A673 (cell line): ENCODE results near the gene BABAM2. TPM values are rescaled to one million over a fixed set of nuclear protein-coding genes. Genes with fewer than 3 reads are reported as not detected.

Experiments used
- BruUV-seq: library from RNA; stranded (reverse); fragments of 400-500 nt; replicated peaks from 2 replicates; lab custom pipeline; 2021; lab: Mats Ljungman, UMichigan
- CTCF ChIA-PET: fragments of 300-600 bp; sonication (Branson Sonifier 250); formaldehyde crosslinking; loops from one replicate; lab custom pipeline; 2022; ENCODE audit warnings: antibody characterized with exemption; lab: Charles Lee
- POLR2A ChIA-PET: fragments of 300-600 bp; sonication (Branson Sonifier 250); formaldehyde crosslinking; loops from one replicate; lab custom pipeline; 2022; ENCODE audit warnings: antibody characterized with exemption; ENCODE audit not compliant: low non-redundant PET; lab: Charles Lee
- DNase-seq: peaks from one replicate; pipeline ENCODE4 v3.0.0-alpha.2; 2015; ENCODE audit warnings: low spot score
- H3K27ac ChIP-seq: fragments of 200-600 bp; sonication (generic); 2 replicates; pipeline ENCODE4 v1.5.1; 2016; ENCODE audit warnings: mixed run types, low read depth, mild to moderate bottlenecking, mixed read lengths, antibody characterized with exemption, low read length; ENCODE audit not compliant: poor library complexity, severe bottlenecking
- H3K27me3 ChIP-seq: fragments of 200-600 bp; sonication (generic); replicated peaks from 2 replicates; pipeline ENCODE4 v1.6.1; 2017; ENCODE audit warnings: mixed run types, low read depth, mild to moderate bottlenecking, mixed read lengths, antibody characterized with exemption, low read length; ENCODE audit not compliant: insufficient read depth, poor library complexity
- H3K36me3 ChIP-seq: fragments of 200-600 bp; sonication (generic); 2 replicates; pipeline ENCODE4 v1.6.1; 2016; ENCODE audit warnings: mixed run types, mild to moderate bottlenecking, mixed read lengths, antibody characterized with exemption, low read length; ENCODE audit not compliant: insufficient read depth, poor library complexity, severe bottlenecking
- H3K4me1 ChIP-seq: fragments of 200-600 bp; sonication (generic); 2 replicates; pipeline ENCODE4 v1.6.1; 2017; ENCODE audit warnings: mixed run types, mild to moderate bottlenecking, mixed read lengths, antibody characterized with exemption, low read length; ENCODE audit not compliant: insufficient read depth, poor library complexity, severe bottlenecking
- H3K4me3 ChIP-seq: fragments of 200-600 bp; sonication (generic); 2 replicates; pipeline ENCODE4 v1.5.1; 2016; ENCODE audit warnings: low read depth, mixed run types, mild to moderate bottlenecking, mixed read lengths, low read length; ENCODE audit not compliant: poor library complexity, severe bottlenecking
- H3K9me3 ChIP-seq: fragments of 200-600 bp; sonication (generic); 2 replicates; pipeline ENCODE4 v1.6.1; 2016; ENCODE audit warnings: mixed run types, low read depth, mild to moderate bottlenecking, mixed read lengths, antibody characterized with exemption, low read length; ENCODE audit not compliant: poor library complexity, severe bottlenecking
- EZH2 ChIP-seq: fragments of 200-600 bp; sonication (generic); IDR thresholded peaks from 2 replicates; pipeline ENCODE4 v1.6.1; 2017; ENCODE audit warnings: borderline replicate concordance, low read depth, mild to moderate bottlenecking, mixed read lengths, antibody characterized with exemption, low read length; ENCODE audit not compliant: poor library complexity, severe bottlenecking
- intact Hi-C: fragments of 100-400 bp; cut with micrococcal nuclease; formaldehyde crosslinking; loops from one replicate; pipeline ENCODE4 v1.10.0; 2022; ENCODE audit not compliant: unreplicated experiment
- total RNA-seq: library from RNA; stranded (reverse); gene quantifications from 2 replicates; pipeline ENCODE4 v1.2.3, GENCODE V29; 2021
- TF ChIP-seq, protein P1 (sequence below): fragments of 300-800, 200-600 bp; sonication (generic); conservative IDR thresholded peaks from 2 replicates; pipeline ENCODE4 v1.5.1; 2017; ENCODE audit warnings: low read depth, mild to moderate bottlenecking, antibody characterized with exemption, low read length, moderate library complexity, mixed read lengths

Gene BABAM2
- total RNA-seq, 1 experiment from 2014 or later, result 21.8 TPM

DNA sequence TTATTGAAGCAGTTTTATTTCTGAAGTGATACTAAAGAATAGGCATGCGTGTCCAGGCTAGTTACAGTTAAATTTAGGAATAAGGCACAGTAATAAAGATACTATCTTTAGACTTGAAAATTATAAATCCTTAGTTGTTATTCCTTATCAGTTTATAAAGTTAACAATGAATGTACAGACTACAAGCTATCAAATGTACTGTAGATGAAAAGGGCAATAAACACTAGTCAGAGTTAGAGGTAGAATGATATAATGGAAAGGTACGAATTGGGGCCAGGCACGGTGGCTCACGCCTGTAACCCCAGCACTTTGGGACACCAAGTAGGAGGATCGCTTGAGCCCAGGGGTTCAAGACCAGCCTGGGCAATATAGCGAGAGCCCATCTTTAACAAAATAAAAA, 4.2 kb upstream of the BABAM2 start:
- CTCF ChIA-PET, result no interaction called here
- peaks cover 3% of the 10 kb centered on the region for H3K9me3 ChIP-seq
- intact Hi-C loops, result loop anchor here (10.0 kb wide), 1 partner anchor 112 kb away; the partner anchor contains the start of gene MRPL33
- no peak overlapping the region for H3K27ac ChIP-seq
- H3K27me3 ChIP-seq, result no peaks in the 10 kb centered on the region
- BruUV-seq, result no TSS peak
- H3K4me3 ChIP-seq, result no peak overlapping the region
- no peak for DNase-seq
- POLR2A ChIA-PET, result no interaction called here
- H3K4me1 ChIP-seq, result peaks cover 16% of the 10 kb centered on the region
- H3K36me3 ChIP-seq, result no peaks in the 10 kb centered on the region
- TF ChIP-seq, protein P1, sequence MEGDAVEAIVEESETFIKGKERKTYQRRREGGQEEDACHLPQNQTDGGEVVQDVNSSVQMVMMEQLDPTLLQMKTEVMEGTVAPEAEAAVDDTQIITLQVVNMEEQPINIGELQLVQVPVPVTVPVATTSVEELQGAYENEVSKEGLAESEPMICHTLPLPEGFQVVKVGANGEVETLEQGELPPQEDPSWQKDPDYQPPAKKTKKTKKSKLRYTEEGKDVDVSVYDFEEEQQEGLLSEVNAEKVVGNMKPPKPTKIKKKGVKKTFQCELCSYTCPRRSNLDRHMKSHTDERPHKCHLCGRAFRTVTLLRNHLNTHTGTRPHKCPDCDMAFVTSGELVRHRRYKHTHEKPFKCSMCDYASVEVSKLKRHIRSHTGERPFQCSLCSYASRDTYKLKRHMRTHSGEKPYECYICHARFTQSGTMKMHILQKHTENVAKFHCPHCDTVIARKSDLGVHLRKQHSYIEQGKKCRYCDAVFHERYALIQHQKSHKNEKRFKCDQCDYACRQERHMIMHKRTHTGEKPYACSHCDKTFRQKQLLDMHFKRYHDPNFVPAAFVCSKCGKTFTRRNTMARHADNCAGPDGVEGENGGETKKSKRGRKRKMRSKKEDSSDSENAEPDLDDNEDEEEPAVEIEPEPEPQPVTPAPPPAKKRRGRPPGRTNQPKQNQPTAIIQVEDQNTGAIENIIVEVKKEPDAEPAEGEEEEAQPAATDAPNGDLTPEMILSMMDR, result no peak
- TF ChIP-seq EZH2, result no peak

DNA sequence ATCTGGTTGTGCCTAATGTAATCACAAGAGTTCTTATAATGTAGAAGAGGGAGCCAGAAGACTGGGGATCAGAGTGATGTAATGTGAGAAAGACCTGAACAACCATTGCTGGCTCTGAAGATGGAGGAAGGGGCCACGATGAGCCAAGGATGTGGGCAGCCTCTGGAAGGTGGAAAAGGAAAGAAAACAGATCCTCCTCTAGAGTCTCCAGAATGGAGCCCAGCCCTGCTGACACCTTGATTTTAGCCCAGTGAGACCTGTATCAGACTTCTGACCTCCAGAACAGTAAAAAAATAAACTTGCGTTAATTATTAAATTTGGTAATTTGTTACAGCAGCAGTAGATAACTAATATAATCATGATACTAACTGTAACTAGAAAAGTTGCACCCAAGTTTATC, 3.4 kb upstream of the BABAM2 start:
- H3K9me3 ChIP-seq, result peaks cover 3% of the 10 kb centered on the region
- H3K4me3 ChIP-seq, result no peak overlapping the region
- no peaks in the 10 kb centered on the region for H3K27me3 ChIP-seq
- ChIA-PET CTCF (no interaction called here), POLR2A (no interaction called here)
- no peaks in the 10 kb centered on the region for H3K36me3 ChIP-seq
- intact Hi-C loops, result loop anchor here (10.0 kb wide), 1 partner anchor 112 kb away; the partner anchor contains the start of gene MRPL33
- TF ChIP-seq, protein P1, result no peak
- TF ChIP-seq EZH2, result no peak
- peaks cover 18% of the 10 kb centered on the region for H3K4me1 ChIP-seq
- H3K27ac ChIP-seq, result no peak overlapping the region
- no TSS peak for BruUV-seq
- no peak for DNase-seq

DNA sequence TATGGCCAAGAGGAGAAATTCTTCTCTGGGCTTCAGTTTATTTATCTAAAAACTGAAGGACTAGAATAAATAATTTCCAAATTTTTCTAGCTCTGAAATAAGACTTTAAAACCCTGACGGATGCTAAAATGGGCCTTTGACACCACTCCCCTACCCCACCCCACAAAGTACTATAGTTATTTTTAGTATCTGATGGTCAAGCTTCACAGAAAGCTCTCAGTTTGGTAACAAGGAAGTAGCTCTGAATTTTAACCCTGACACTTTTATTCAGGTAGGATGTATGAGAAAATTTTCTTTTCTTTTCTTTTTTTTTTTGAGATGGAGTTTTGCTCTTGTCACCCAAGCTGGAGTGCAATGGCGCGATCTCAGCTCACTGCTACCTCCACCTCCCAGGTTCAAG, 2.7 kb upstream of the BABAM2 start:
- intact Hi-C loops, result loop anchor here (10.0 kb wide), 1 partner anchor 113 kb away; the partner anchor contains the start of gene MRPL33
- Histone ChIP-seq H3K27me3 (no peaks in the 10 kb centered on the region), H3K36me3 (no peaks in the 10 kb centered on the region), H3K9me3 (no peaks in the 10 kb centered on the region), H3K4me3 (no peak overlapping the region), H3K27ac (no peak overlapping the region), H3K4me1 (peaks cover 18% of the 10 kb centered on the region)
- no TSS peak for BruUV-seq
- ChIA-PET CTCF (no interaction called here), POLR2A (interaction anchor here (0.7 kb wide), 1 partner anchor 103 kb away, joined by 3 read pairs; no protein-coding TSS in a partner anchor)
- DNase-seq, result no peak
- TF ChIP-seq EZH2, result no peak
- TF ChIP-seq, protein P1, result no peak
